CD4-positive, alpha-beta T cell treated with Interleukin-2 at 100 ng/mL for 4 hours (primary cell): ENCODE results near the gene NPIPB8.
"Not testable (repeated sequence)": the region's sequence is repeated elsewhere in the genome, so short reads cannot be mapped to it uniquely, and the experiment has no call there.

Experiments used
- DNase-seq: peaks from one replicate; pipeline ENCODE4 v3.0.0-alpha.2; 2020; ENCODE audit warnings: low spot score

NPIPB8 gene

GRCh38 chr16:28637765-28638164 is at the start of gene NPIPB8:
Gene NPIPB8 (plus strand): TSS chr16:28638065. CDS start chr16:28638361, 296 bp downstream.
- not testable (repeated sequence) for DNase-seq

- DNase-seq = no peak
These were observed 48.8 kb upstream of the NPIPB8 start for GRCh38 chr16:28589069-28589468.

GRCh38 chr16:28589930-28590329 is 47.9 kb upstream of the NPIPB8 start:
- DNase-seq = no peak

DNA sequence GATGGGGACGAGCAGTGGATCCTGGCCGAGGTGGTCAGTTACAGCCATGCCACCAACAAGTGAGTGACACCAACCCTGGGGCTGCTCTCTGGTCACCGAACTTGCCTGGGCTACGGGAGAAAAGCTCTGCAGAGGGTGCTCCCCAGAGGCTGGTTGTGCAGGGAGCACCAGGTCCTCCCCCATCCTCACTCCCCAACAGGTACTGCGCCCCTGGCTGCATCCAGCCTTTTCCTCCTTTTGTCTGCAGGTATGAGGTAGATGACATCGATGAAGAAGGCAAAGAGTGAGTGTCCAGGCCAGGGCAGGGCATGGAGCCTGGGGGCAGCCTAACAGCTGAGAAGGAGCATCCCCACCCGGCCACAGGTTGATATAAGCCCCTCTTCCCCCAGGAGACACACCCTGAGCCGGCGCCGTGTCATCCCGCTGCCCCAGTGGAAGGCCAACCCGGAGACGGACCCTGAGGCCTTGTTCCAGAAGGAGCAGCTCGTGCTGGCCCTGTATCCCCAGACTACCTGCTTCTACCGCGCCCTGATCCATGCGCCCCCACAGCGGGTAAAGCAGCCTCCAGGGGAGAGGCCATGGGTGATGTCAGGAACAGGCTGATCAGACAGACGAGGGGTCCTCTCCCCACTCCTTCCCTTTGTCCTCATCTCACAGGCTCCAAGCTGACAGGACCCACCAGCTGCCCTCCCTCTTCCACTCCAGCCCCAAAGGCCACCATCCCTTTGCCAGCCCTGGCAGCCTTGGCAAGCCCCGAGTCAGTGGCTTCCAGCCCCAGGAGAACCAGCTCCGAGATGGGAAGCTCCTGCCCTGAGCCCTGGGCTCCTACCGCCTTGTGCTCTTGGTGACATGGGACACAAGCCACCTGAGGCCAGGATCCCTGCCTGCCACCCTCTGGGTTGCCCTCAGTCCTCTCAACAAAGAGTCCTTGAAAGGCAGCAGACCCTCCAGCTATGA is 47.2 kb upstream of the NPIPB8 start:
- no peak for DNase-seq

DNA sequence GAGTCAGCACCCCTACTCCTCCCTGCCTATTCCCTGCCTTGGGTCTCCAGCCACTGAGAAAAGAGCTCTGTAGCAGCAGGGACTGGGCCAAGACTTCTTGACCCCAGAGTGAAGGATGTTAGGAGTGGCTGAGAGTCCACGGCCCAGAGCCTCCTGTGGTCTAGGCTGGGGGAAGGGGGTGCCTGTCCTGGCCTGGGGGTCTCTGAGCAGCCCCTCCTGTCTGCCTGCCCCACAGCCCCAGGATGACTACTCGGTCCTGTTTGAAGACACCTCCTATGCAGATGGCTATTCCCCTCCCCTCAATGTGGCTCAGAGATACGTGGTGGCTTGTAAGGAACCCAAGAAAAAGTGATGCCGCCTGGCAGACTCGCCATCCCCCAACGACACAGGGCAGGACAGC is 46.5 kb upstream of the NPIPB8 start:
- no peak for DNase-seq

- DNase-seq = no peak
These were observed 45.4 kb upstream of the NPIPB8 start for GRCh38 chr16:28592511-28592910.

DNA sequence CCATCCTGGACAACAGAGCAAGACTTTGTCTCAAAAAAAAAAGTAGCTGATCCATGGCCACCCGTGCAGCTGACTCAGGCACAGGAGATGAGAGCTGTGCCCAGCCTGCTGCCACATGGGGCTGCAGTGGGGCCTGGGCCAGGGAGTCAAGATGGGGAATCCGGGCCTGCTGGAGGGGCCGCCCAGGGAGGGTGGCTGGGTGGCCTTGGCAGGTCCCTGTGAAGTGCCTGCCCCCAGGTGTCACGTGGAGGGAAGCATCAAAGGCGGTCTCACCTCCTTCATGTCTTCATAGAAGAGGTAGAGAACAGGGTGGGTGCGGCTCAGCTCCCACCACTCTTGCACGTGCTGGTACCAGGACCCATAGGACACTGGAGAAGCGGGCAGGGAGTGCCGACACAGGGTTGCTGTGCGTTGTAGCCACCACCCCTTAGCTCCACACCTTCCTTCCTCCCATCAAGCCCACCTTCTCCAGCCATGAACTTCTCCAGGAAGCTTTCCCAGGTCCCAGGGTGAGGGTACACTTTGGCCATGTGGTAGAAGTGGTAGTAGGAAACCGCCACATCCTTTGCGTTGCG is 44.8 kb upstream of the NPIPB8 start:
- DNase-seq = no peak

DNA sequence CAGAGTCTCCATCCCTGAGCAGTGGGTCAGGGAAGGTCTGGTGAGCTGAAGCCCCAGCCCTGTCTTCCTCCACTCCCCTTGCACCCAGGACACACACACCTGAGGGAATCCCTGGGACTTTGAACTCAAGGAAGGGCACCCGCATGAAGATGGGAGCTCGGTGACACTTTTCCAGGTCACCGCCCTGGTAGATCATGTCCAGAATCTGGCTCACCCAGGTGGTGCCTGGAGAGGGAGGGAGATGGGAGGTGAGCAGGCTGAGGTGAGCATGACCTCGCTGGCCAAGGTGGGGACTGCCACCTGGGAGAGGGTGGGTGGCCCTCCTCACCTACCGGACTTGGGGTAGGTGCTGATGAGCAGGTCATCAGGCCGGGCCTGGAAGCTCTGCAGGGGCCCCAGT is 42.4 kb upstream of the NPIPB8 start:
- not testable (repeated sequence) for DNase-seq

GRCh38 chr16:28596115-28596630 is 41.7 kb upstream of the NPIPB8 start:
- no peak for DNase-seq

DNA sequence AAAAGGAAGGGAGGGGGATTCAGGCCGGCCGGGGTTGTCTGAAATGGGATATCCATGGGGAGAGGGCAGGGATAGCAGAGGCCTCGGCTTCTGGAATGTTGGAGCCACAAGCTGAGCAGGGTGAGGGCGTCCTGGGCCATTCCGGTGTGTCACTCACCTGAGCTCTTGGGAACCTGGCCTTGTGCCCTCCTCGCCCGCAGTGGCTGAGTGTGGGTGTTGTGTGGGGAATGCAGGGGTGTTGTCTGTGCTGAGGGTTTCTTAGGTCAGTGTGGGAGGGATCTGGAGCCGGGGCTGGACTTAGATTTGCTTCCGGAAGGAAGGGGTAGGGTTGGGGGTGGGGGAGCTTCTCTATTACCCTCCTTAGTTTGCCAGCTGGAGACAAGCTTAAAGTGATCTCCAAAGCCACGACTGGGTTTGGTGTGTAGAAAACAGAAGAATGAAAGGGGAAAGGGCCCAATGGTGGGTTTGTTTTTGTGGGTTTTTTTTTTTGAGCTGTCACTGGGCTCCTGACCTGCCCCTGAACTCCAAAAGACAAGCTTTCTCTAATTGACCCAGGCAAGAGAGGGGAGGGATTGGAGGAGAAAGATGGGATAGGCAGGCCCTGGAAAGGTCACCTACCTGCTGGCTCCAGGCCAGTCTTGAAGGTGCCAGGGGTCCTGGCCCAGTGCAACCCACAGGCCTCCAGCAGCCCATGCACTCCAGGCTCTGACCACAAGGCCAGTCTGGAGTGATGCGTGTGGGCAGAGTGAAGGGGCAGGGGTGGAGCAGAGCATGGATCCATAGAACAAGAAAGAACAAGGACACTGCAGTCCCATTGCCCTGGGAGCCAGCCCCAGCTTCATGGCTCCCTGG is 40.8 kb upstream of the NPIPB8 start, which contains the start of gene SULT1A2:
Gene SULT1A2 (minus strand): TSS at position 211 of the 852 bp plus-strand sequence. CDS start 1,120 bp downstream, outside the sequence.
- no peak for DNase-seq

- DNase-seq = no peak
These were observed 40.1 kb upstream of the NPIPB8 start for GRCh38 chr16:28597692-28598261.

DNA sequence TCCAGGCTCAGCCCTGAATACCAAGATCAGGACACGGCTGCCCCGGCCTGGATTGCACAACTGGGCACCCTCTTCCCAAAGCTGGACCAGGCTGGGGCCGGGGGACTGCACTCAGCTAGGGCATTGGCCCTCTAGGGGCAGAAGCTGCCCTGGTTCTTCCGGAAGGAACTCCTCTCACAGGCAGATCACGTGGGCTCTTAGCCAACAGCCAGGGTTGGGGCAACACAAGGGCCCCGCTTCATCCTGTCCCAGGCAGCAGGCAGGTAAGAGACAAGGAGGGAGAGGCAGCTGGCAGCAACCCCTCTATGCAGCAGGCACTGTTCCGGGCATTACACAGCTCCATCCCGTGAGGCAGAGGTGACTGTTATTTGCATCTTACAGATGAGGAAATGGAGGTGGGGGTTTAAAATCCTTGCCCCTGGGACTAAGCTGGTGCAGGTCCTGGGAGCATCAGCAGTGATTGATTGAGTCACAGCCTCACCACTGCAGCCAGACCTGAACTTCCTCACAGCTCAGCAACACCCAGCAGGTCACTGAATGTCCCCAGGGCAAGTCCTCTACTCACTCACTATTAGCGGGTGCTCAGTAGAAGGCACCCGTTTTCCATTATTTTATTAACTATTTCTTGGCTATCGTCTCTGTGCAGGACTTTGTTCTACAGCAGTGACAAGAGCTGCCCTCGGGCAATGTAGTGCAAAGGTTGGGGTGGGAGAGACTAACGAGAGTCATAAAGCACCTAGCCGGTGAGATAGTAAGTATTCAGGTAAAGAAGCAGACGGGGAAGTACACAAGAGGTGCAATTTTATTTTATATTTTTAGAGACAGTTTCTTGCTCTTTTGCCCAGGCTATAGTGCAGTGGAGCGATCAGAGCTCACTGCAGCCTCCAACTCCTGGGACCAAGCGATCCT is 38.2 kb upstream of the NPIPB8 start:
- DNase-seq = not testable (repeated sequence)

DNA sequence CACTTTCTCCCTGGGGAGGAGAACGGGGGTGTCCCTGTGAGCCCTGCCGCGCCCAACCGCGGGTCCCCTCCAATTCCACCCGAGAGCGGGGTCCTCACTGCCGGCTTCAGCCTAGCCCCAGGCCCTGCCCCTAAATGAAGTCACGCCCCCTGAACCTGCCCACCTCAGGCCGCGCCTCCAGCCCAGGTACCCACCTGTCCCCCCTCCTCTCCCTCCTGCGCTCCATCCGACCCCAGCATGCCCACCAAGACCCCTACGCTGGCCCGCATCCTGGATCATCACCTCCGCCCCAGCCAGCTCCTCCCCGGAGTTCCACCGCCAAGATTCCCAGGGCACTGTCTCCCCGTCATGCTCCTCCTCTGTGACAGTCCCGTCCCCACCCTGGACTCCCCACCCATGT is 36.9 kb upstream of the NPIPB8 start:
- not testable (repeated sequence) for DNase-seq

DNA sequence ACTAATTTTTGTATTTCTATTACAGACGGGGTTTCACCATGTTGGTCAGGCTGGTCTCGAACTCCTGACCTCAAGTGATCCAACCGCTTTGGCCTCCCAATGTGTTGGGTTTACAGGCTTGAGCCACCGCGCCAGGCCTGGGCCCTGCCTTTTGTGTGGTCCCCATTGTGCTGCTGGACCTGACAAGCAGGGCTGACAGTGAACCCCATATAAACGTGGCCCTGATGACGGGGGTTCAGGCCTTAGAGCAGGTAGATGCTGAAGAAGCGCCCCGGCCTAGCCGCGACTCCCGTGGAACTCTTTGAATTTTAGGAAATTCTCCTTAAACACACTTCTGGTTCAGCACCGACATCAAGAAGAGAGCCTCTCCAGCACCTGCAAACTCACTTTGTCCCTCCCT is 36.3 kb upstream of the NPIPB8 start:
- DNase-seq = not testable (repeated sequence)

- not testable (repeated sequence) for DNase-seq
These were observed 35.8 kb upstream of the NPIPB8 start for GRCh38 chr16:28602062-28602461.

DNA sequence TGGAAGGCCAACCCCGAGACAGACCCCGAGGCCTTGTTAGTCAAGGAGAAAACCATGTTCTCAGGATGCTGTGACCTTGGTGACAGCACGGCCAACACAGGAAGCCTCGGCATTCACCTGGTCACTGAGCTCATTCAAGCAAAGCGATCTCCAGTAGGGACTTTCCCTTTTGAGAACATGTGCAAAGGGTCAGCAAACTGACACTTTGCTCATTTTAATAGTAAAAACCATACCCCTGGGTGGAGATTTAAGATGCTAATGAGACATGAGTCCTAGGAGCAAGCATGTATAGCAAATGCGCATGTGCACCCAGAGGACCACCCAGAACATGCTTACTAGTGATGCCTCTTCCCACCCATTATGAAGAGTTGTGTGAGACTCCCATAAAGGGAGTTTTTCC is 35.3 kb upstream of the NPIPB8 start:
- DNase-seq = no peak

GRCh38 chr16:28603381-28604185 is 34.3 kb upstream of the NPIPB8 start:
- DNase-seq = no peak

DNA sequence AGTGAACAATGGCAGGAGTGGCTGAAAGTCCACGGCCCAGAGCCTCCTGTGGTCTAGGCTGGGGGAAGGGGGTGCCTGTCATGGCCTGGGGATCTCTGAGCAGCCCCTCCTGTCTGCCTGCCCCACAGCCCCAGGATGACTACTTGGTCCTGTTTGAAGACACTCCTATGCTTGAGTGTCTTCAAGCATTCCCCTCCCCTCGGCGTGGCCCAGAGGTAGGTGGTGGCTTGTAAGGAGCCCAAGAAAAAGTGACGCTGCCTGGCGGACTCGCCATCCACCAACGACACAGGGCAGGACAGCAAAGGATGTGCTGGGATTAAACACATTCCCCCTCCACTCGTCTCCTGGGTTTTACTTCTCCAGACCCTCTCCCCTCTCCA is 33.7 kb upstream of the NPIPB8 start:
- no peak for DNase-seq

GRCh38 chr16:28606291-28607115 is 31.4 kb upstream of the NPIPB8 start:
- DNase-seq = no peak
